HG03571 (cell line): ENCODE data around the gene CLEC4G.
"Not testable (repeated sequence)": the region's sequence is repeated elsewhere in the genome, so short reads cannot be mapped to it uniquely, and the experiment has no call there.

Experiments used
- ATAC-seq: cut with Tn5 transposase; IDR thresholded peaks from one replicate; pipeline ENCODE4 v1.9.1; 2021; ENCODE audit not compliant: unreplicated experiment

CLEC4G gene, protein sequence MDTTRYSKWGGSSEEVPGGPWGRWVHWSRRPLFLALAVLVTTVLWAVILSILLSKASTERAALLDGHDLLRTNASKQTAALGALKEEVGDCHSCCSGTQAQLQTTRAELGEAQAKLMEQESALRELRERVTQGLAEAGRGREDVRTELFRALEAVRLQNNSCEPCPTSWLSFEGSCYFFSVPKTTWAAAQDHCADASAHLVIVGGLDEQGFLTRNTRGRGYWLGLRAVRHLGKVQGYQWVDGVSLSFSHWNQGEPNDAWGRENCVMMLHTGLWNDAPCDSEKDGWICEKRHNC

GRCh38 chr19:7732045-7732444 lies at the start of gene CLEC4G:
Gene CLEC4G, minus strand, starts transcription at chr19:7732110. Its CDS starts 8 bp downstream, at chr19:7732102.
- no peak for ATAC-seq

GRCh38 chr19:7781157-7781556 lies 49.2 kb upstream of the CLEC4G start:
- no peak for ATAC-seq

- ATAC-seq, result no peak
Observed at GRCh38 chr19:7779631-7780486, 47.9 kb upstream of the CLEC4G start.

GRCh38 chr19:7778081-7778480 lies 46.2 kb upstream of the CLEC4G start:
- no peak for ATAC-seq

DNA sequence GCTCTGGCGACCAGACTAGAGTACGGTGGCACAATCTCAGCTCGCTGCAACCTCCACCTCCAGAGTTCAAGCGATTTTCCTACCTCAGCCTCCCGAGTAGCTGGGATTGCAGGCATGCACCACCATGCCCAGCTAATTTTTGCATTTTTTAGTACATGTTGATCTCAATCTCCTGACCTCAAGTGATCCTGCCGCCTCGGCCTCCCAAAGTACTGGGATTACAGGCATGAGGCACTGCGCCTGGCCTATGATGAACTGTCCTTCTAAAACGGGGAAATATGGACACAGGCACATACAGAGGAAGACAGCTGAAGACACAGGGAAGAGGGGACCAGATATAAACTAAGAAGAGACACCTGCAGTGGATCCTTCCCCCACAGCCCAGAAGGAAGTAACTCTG lies 43.9 kb upstream of the CLEC4G start:
- ATAC-seq, result no peak

DNA sequence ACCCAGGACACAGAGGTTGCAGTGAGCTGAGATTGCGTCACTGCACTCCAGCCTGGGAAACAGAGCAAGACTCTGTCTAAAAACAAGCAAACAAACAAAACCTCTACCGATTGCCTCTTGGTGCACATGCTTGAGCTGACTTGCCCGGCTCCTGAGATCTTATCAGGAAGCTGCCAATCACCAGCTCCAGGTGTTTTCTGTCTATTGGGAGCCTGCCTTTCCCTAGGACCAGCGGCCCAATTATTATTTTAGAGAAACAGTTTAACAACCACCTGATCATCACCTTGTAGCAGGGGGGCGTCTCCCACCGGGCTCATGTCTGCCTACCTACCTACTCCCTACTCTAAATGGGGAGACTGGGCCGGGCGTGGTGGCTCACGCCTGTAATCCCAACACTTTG lies 41.9 kb upstream of the CLEC4G start:
- no peak for ATAC-seq

- ATAC-seq, result no peak
Observed at GRCh38 chr19:7772752-7773291, 40.9 kb upstream of the CLEC4G start.

DNA sequence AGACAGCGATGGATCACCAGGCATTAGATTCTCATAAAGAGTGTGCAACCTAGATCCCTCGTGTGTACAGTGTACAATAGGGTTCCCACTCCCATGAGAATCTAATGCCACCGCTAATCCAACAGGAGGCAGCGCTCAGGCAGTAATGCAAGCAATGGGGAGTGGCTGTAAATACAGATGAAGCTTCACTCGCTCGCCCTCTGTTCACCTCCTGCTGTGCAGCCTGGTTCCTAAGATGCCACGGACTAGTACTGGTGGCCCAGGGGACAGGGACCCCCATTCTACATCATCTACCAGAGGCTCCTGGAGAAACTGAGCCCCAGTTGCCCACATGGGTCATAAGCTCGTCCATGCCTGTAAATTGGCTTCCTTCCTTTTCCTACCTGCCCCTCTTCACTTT lies 39.2 kb upstream of the CLEC4G start:
- no peak for ATAC-seq

DNA sequence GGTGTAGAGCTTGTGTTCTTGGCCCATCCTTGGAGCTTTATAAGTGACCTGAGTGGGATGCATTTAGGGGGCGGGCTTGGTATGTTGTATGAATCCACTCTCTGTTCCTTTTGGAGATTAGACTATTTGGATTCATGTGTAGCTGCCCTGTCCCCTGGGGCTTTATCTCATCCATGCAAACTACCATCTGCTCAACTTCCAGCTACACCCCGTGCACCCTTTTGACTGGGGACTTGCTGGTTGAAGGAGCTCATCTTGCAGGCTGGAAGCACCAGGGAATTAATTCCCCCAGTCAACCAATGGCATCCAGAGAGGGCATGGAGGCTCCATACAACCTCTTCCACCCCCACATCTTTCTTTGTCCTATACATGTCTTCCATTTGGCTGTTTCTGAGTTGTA lies 37.3 kb upstream of the CLEC4G start:
- no peak for ATAC-seq

DNA sequence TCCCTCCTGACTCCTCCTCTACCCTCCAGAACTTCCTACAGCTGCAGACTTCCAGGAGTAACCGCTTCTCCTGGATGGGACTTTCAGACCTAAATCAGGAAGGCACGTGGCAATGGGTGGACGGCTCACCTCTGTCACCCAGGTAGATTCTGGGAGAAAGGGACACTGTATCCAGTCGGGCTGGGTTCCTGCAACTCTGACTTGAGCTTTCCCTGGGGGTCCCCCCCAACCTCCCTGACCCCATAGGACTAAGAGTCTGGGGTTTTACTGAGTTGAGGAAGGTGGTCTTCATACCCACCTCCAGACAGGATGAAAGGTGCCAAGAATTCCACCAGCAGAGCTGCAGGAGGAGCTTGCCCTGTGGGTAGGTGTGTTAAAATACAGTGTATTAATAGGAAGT lies 35.6 kb upstream of the CLEC4G start:
- no peak for ATAC-seq

- ATAC-seq, result no peak
Observed at GRCh38 chr19:7766535-7766934, 34.6 kb upstream of the CLEC4G start.

DNA sequence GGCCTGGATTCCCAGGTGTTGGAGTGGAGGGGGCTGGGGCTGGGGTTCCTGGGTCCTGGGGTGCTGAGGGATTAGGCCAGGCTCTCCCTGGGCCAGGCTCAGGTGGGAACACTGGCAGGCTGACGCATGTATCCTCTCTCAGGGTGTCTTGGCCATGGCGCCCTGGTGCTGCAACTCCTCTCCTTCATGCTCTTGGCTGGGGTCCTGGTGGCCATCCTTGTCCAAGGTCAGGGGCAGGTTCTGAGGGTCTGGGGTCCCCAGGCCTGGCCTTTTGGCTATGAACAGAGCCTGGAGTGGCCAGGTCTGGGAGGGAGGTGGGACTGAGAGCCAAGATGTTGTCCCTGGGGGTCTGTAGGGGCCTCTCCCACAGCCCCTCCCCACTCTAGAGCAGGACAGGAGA lies 33.1 kb upstream of the CLEC4G start:
- ATAC-seq, result not testable (repeated sequence)

DNA sequence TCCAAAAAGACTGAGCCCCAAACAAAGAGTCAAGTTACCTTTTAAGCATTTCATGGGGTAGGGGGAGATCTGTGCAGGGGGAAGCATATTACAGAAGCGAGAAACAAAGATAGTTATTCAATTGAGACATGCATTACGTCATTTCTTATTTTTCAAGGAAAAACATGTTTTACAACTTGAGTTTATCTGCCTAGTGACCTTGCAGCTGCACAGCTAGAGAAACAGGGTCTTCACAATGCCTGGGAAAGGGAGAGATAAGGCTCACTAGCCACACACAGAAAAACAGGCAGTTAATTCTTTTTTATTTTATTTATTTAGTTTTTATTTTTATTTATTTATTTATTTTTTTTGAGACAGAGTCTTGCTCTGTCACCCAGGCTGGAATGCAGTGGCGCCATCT lies 32.2 kb upstream of the CLEC4G start:
- ATAC-seq, result not testable (repeated sequence)

DNA sequence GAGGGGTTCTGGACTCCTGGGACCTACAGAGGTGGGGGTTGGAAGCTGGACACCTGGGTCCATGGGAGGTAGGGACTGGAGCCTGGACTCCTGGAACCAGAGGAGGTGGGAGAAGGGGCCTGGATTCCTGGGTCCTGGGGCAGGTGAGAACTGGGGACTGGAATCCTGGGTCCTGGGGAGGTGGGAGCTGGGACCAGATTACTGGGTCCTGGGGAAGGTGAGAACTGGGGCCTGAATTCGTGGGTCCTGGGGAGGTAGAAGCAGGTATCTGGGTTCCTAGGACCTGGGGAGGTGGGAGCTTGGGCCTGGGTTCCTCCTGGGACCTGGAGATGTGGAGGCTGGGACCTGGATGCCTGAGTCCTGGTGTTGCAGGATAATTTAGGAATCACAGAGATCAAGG lies 31.8 kb upstream of the CLEC4G start:
- ATAC-seq, result no peak

DNA sequence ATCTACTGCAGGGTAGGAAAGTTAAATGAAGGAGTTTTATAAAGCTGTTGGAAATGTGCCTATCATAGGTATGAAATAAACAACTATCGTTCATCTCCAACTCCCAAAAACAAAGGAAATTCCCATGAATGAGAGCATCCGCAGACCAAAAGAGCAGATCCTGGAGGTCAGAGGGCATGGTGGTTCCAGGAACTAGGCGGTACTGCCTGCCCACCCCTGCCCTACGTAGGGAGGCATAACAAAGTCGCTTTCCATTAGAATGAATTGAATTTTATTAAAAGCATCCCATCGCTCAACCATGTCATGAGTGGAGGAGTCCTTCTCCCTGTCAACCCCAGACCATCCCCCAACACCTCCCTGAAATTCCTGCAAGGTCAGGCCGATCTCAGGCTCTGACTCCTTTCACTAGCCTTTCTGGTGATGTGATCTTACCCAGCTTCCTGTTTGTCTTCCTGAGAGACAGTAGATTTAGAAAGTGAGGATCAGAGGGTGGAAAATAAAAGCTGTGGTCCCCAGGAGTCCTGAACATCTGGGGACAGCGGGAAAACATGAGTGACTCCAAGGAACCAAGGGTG lies 30.9 kb upstream of the CLEC4G start, which contains the start of gene CLEC4M:
Gene CLEC4M, plus strand, starts transcription at position 525 of the 575 bp plus-strand sequence. Its CDS starts 24 bp downstream, at position 549.
- ATAC-seq, result no peak

- ATAC-seq, result no peak
Observed at GRCh38 chr19:7759156-7759555, 27.2 kb upstream of the CLEC4G start.

DNA sequence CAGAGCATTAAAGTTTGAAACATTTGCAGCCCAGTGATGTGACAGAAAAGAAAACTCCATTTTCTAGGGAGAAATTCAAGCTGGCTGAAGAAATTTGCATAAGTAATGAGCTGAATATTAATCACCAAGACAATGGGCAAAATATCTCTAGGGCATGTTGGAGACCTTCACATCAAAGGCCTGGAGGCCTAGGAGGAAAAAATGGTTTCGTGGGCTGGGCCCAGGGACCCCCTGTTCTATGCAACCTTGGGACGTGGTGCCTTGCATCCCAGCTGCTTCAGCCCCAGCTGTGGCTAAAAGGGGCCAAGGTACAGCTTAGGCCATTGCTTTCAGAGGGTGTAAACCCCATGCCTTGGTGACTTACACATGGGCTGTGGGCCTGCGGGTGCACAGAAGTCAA lies 25.4 kb upstream of the CLEC4G start:
- no peak for ATAC-seq

GRCh38 chr19:7756258-7756657 lies 24.3 kb upstream of the CLEC4G start:
- ATAC-seq, result no peak

- no peak for ATAC-seq
Observed at GRCh38 chr19:7751157-7751783, 19.4 kb upstream of the CLEC4G start.

DNA sequence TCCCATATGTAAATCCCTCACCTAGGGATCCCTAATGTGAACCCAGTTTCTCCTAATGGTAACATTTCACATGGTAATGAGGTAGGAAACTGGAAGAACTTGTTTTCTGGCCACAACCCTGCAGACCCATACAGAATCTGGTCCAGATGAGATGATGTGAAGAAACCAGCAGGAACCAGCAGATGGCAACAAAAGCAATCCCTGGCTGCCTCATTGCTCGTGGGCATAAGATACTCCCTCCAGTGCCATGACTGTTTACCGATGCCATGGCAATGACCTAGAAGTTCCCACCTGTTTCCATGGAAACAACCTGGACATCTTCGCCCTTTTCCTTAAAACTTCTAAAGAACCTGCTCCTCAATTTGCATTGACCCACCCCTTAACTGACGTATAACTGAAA lies 16.8 kb upstream of the CLEC4G start:
- no peak for ATAC-seq

GRCh38 chr19:7748171-7748570 lies 16.3 kb upstream of the CLEC4G start:
- no peak for ATAC-seq
